Osteoblast (primary cell): ENCODE results near the gene NRG2. TPM values are rescaled to one million over a fixed set of nuclear protein-coding genes. Genes with fewer than 3 reads are reported as not detected.

Source experiments
- DNase-seq: peaks from one replicate; pipeline ENCODE4 v3.0.0; 2011; ENCODE audit warnings: low spot score, mixed read lengths; ENCODE audit not compliant: insufficient read length; ENCODE audit errors: missing footprints
- H2AFZ ChIP-seq: 2 replicates; pipeline ENCODE4 v1.6.0; 2011; ENCODE audit warnings: mild to moderate bottlenecking, low read length
- H3K27ac ChIP-seq: 2 replicates; pipeline ENCODE4 v1.5.1; 2011; ENCODE audit warnings: mild to moderate bottlenecking, low read depth, low read length, moderate library complexity
- H3K27me3 ChIP-seq: 2 replicates; pipeline ENCODE4 v1.6.0; 2012; ENCODE audit warnings: mild to moderate bottlenecking, control low read depth, inconsistent platforms, low read length, moderate library complexity; ENCODE audit not compliant: insufficient read depth
- H3K36me3 ChIP-seq: 2 replicates; pipeline ENCODE4 v1.5.1; 2011; ENCODE audit warnings: mild to moderate bottlenecking, low read length, control low read depth, moderate library complexity; ENCODE audit not compliant: insufficient read depth
- H3K4me1 ChIP-seq: 2 replicates; pipeline ENCODE4 v1.5.1; 2011; ENCODE audit warnings: mild to moderate bottlenecking, low read length, control low read depth, moderate library complexity; ENCODE audit not compliant: insufficient read depth
- H3K4me2 ChIP-seq: 2 replicates; pipeline ENCODE4 v1.6.0; 2011; ENCODE audit warnings: mild to moderate bottlenecking, low read length; ENCODE audit not compliant: insufficient read depth
- H3K4me3 ChIP-seq: fragments of 200-600 bp; sonication (generic); 3 replicates; pipeline ENCODE4 v1.5.1; 2012; ENCODE audit warnings: mild to moderate bottlenecking, low read length, inconsistent platforms; ENCODE audit not compliant: insufficient read depth
- H3K79me2 ChIP-seq: 2 replicates; pipeline ENCODE4 v1.6.0; 2012; ENCODE audit warnings: mild to moderate bottlenecking, low read length, control low read depth, inconsistent platforms; ENCODE audit not compliant: insufficient read depth
- H3K9me3 ChIP-seq: 2 replicates; pipeline ENCODE4 v1.5.1; 2011; ENCODE audit warnings: low read depth, low read length, control low read depth
- H4K20me1 ChIP-seq: 2 replicates; pipeline ENCODE4 v1.6.0; 2012; ENCODE audit warnings: mild to moderate bottlenecking, low read length, control low read depth; ENCODE audit not compliant: insufficient read depth
- CTCF ChIP-seq: IDR thresholded peaks from 2 replicates; pipeline ENCODE4 v1.5.1; 2011; ENCODE audit warnings: mild to moderate bottlenecking, low read depth, low read length, moderate library complexity; ENCODE audit errors: extremely low read depth
- total RNA-seq: library from RNA; depleted of rRNA; stranded (reverse); fragments of >200 nt; gene quantifications from 2 replicates; pipeline ENCODE4 v1.2.3, GENCODE V29; 2012

Gene NRG2
- total RNA-seq, 1 donor = 0.72 TPM

- no peaks in the 10 kb centered on the region for H3K4me1 ChIP-seq
- H3K4me3 ChIP-seq = no peak overlapping the region
- H4K20me1 ChIP-seq = no peaks in the 10 kb centered on the region
- no peak overlapping the region for H2AFZ ChIP-seq
- no peak overlapping the region for H3K4me2 ChIP-seq
- no peaks in the 10 kb centered on the region for H3K36me3 ChIP-seq
- H3K27ac ChIP-seq = no peak overlapping the region
- no peak for TF ChIP-seq CTCF
- no peak for DNase-seq
- H3K9me3 ChIP-seq = no peaks in the 10 kb centered on the region
- no peaks in the 10 kb centered on the region for H3K79me2 ChIP-seq
- peaks cover 61% of the 10 kb centered on the region for H3K27me3 ChIP-seq
Observed at GRCh38 chr5:139895046-139895445, 148.1 kb downstream of the NRG2 start.

- peaks cover 55% of the 10 kb centered on the region for H3K27me3 ChIP-seq
- H2AFZ ChIP-seq = no peak overlapping the region
- H3K4me2 ChIP-seq = no peak overlapping the region
- no peak overlapping the region for H3K4me3 ChIP-seq
- H3K36me3 ChIP-seq = no peaks in the 10 kb centered on the region
- no peak for TF ChIP-seq CTCF
- no peaks in the 10 kb centered on the region for H3K9me3 ChIP-seq
- H3K79me2 ChIP-seq = no peaks in the 10 kb centered on the region
- no peaks in the 10 kb centered on the region for H4K20me1 ChIP-seq
- DNase-seq = no peak
- H3K27ac ChIP-seq = no peak overlapping the region
- no peaks in the 10 kb centered on the region for H3K4me1 ChIP-seq
Observed at GRCh38 chr5:139893873-139894272, 149.2 kb downstream of the NRG2 start.

GRCh38 chr5:139889410-139889809 is 153.7 kb downstream of the NRG2 start:
- no peak overlapping the region for H2AFZ ChIP-seq
- DNase-seq = no peak
- no peaks in the 10 kb centered on the region for H3K4me1 ChIP-seq
- H3K9me3 ChIP-seq = no peaks in the 10 kb centered on the region
- H4K20me1 ChIP-seq = no peaks in the 10 kb centered on the region
- no peak for TF ChIP-seq CTCF
- no peaks in the 10 kb centered on the region for H3K36me3 ChIP-seq
- H3K79me2 ChIP-seq = no peaks in the 10 kb centered on the region
- H3K27me3 ChIP-seq = peaks cover 50% of the 10 kb centered on the region
- H3K4me3 ChIP-seq = no peak overlapping the region
- no peak overlapping the region for H3K4me2 ChIP-seq
- no peak overlapping the region for H3K27ac ChIP-seq

GRCh38 chr5:139888370-139888769 is 154.7 kb downstream of the NRG2 start:
- H4K20me1 ChIP-seq = no peaks in the 10 kb centered on the region
- H3K4me1 ChIP-seq = no peaks in the 10 kb centered on the region
- no peak overlapping the region for H3K4me2 ChIP-seq
- no peaks in the 10 kb centered on the region for H3K79me2 ChIP-seq
- H3K9me3 ChIP-seq = no peaks in the 10 kb centered on the region
- no peak overlapping the region for H2AFZ ChIP-seq
- H3K27ac ChIP-seq = no peak overlapping the region
- no peaks in the 10 kb centered on the region for H3K36me3 ChIP-seq
- TF ChIP-seq CTCF = no peak
- no peak overlapping the region for H3K4me3 ChIP-seq
- peaks cover 54% of the 10 kb centered on the region for H3K27me3 ChIP-seq
- DNase-seq = no peak
